Measurements from ENCODE around the gene IL17RD.

The IL17RD gene

GRCh38 chr3:57077630-57078343 is 87.4 kb downstream of the IL17RD start:
- Mint-ChIP-seq H3K27me3 (peaks cover 47% of the 10 kb centered on the region), H3K27ac (no peak overlapping the region), H3K4me1 (no peaks in the 10 kb centered on the region), H3K36me3 (no peaks in the 10 kb centered on the region), H3K9me3 (no peaks in the 10 kb centered on the region), H3K4me3 (peak overlapping the region; percentile 74)

- Mint-ChIP-seq H3K27me3 (peaks cover 52% of the 10 kb centered on the region), H3K4me1 (no peaks in the 10 kb centered on the region), H3K9me3 (no peaks in the 10 kb centered on the region), H3K4me3 (no peak overlapping the region), H3K27ac (no peak overlapping the region), H3K36me3 (no peaks in the 10 kb centered on the region)
These were observed 88.7 kb downstream of the IL17RD start for GRCh38 chr3:57076422-57076951.

GRCh38 chr3:57074135-57074534 is 91.0 kb downstream of the IL17RD start:
- Mint-ChIP-seq H3K4me3 (no peak overlapping the region), H3K27ac (no peak overlapping the region), H3K4me1 (no peaks in the 10 kb centered on the region), H3K36me3 (no peaks in the 10 kb centered on the region), H3K9me3 (no peaks in the 10 kb centered on the region), H3K27me3 (peaks cover 49% of the 10 kb centered on the region)

GRCh38 chr3:57073628-57074027 is 91.5 kb downstream of the IL17RD start:
- Mint-ChIP-seq H3K27ac (no peak overlapping the region), H3K36me3 (no peaks in the 10 kb centered on the region), H3K9me3 (no peaks in the 10 kb centered on the region), H3K4me3 (no peak overlapping the region), H3K4me1 (no peaks in the 10 kb centered on the region), H3K27me3 (peaks cover 50% of the 10 kb centered on the region)

- Mint-ChIP-seq H3K27ac (no peak overlapping the region), H3K9me3 (no peaks in the 10 kb centered on the region), H3K36me3 (no peaks in the 10 kb centered on the region), H3K4me3 (no peak overlapping the region), H3K27me3 (peaks cover 19% of the 10 kb centered on the region), H3K4me1 (no peaks in the 10 kb centered on the region)
These were observed 95.7 kb downstream of the IL17RD start for GRCh38 chr3:57069503-57069902.

- Mint-ChIP-seq H3K36me3 (no peaks in the 10 kb centered on the region), H3K9me3 (no peaks in the 10 kb centered on the region), H3K27me3 (peaks cover 14% of the 10 kb centered on the region), H3K27ac (no peak overlapping the region), H3K4me3 (no peak overlapping the region), H3K4me1 (no peaks in the 10 kb centered on the region)
These were observed 96.6 kb downstream of the IL17RD start for GRCh38 chr3:57068437-57069089.

GRCh38 chr3:57066471-57066870 is 98.7 kb downstream of the IL17RD start:
- Mint-ChIP-seq H3K4me1 (no peaks in the 10 kb centered on the region), H3K27ac (no peak overlapping the region), H3K36me3 (no peaks in the 10 kb centered on the region), H3K9me3 (no peaks in the 10 kb centered on the region), H3K4me3 (no peak overlapping the region), H3K27me3 (peaks cover 6% of the 10 kb centered on the region)

- Mint-ChIP-seq H3K4me3 (no peak overlapping the region), H3K9me3 (no peaks in the 10 kb centered on the region), H3K27ac (no peak overlapping the region), H3K27me3 (peaks cover 6% of the 10 kb centered on the region), H3K4me1 (no peaks in the 10 kb centered on the region), H3K36me3 (no peaks in the 10 kb centered on the region)
These were observed 99.6 kb downstream of the IL17RD start for GRCh38 chr3:57065588-57065987.

GRCh38 chr3:57064572-57064971 is 100.6 kb downstream of the IL17RD start:
- Mint-ChIP-seq H3K9me3 (no peaks in the 10 kb centered on the region), H3K4me1 (no peaks in the 10 kb centered on the region), H3K4me3 (no peak overlapping the region), H3K27me3 (peaks cover 2% of the 10 kb centered on the region), H3K27ac (no peak overlapping the region), H3K36me3 (no peaks in the 10 kb centered on the region)

- no peak overlapping the region for H3K4me3 Mint-ChIP-seq
- H3K27me3 Mint-ChIP-seq, result peaks cover 1% of the 10 kb centered on the region
- no peaks in the 10 kb centered on the region for H3K9me3 Mint-ChIP-seq
- H3K27ac Mint-ChIP-seq, result no peak overlapping the region
- H3K36me3 Mint-ChIP-seq, result no peaks in the 10 kb centered on the region
- no peaks in the 10 kb centered on the region for H3K4me1 Mint-ChIP-seq
These were observed 101.2 kb downstream of the IL17RD start for GRCh38 chr3:57064001-57064400.

- Mint-ChIP-seq H3K27me3 (peaks cover 1% of the 10 kb centered on the region), H3K27ac (peak overlapping the region; percentile 20)
These were observed 102.1 kb downstream of the IL17RD start for GRCh38 chr3:57063032-57063431.

GRCh38 chr3:57062101-57062631 is 103.0 kb downstream of the IL17RD start:
- no peaks in the 10 kb centered on the region for H3K9me3 Mint-ChIP-seq
- no peak overlapping the region for H3K27ac Mint-ChIP-seq
- no peaks in the 10 kb centered on the region for H3K36me3 Mint-ChIP-seq
- H3K4me3 Mint-ChIP-seq, result no peak overlapping the region
- no peaks in the 10 kb centered on the region for H3K4me1 Mint-ChIP-seq
- peaks cover 1% of the 10 kb centered on the region for H3K27me3 Mint-ChIP-seq

More at GRCh38 chr3:57063032-57063431, 102.1 kb downstream of the IL17RD start:
- H3K9me3 Mint-ChIP-seq, result no peaks in the 10 kb centered on the region
- no peaks in the 10 kb centered on the region for H3K36me3 Mint-ChIP-seq
- no peak overlapping the region for H3K4me3 Mint-ChIP-seq
- H3K4me1 Mint-ChIP-seq, result no peaks in the 10 kb centered on the region

GRCh38 chr3:57061556-57061955 is 103.6 kb downstream of the IL17RD start:
- H3K36me3 Mint-ChIP-seq, result no peaks in the 10 kb centered on the region
- no peaks in the 10 kb centered on the region for H3K4me1 Mint-ChIP-seq
- peaks cover 1% of the 10 kb centered on the region for H3K27me3 Mint-ChIP-seq
- no peak overlapping the region for H3K27ac Mint-ChIP-seq
- no peaks in the 10 kb centered on the region for H3K9me3 Mint-ChIP-seq
- H3K4me3 Mint-ChIP-seq, result no peak overlapping the region

GRCh38 chr3:57060089-57060821 is 104.9 kb downstream of the IL17RD start, which contains the start of gene SPATA12:
Gene SPATA12 (plus strand): TSS chr3:57060664. CDS start chr3:57073695, 13,031 bp downstream.
- Mint-ChIP-seq H3K4me3 (no peak within 1 kb of the TSS), H3K4me1 (no peaks in the 10 kb centered on the region), H3K9me3 (no peaks in the 10 kb centered on the region), H3K36me3 (no peaks in the 10 kb centered on the region), H3K27ac (no peak within 1 kb of the TSS), H3K27me3 (peaks cover 3% of the 10 kb centered on the region)

GRCh38 chr3:57059411-57059810 is 105.7 kb downstream of the IL17RD start:
- H3K9me3 Mint-ChIP-seq, result no peaks in the 10 kb centered on the region
- no peaks in the 10 kb centered on the region for H3K36me3 Mint-ChIP-seq
- no peaks in the 10 kb centered on the region for H3K4me1 Mint-ChIP-seq
- H3K27me3 Mint-ChIP-seq, result peaks cover 3% of the 10 kb centered on the region
- no peak overlapping the region for H3K4me3 Mint-ChIP-seq
- no peak overlapping the region for H3K27ac Mint-ChIP-seq

Data from activated naive CD4-positive, alpha-beta T cell treated with anti-CD3 and anti-CD28 coated beads, Interleukin-2, amount 50 U/mL, for 24 hours (primary cell).